HEK293 (cell line): ENCODE measurements around the gene ENO4.
A peak's percentile ranks its signal among the peaks of the same experiment; 100 is the strongest.

ENCODE experiments used
- BCL11A ChIP-seq: fragments of 450-650 bp; formaldehyde crosslinking; IDR thresholded peaks from 2 replicates; pipeline ENCODE4 v1.5.1; 2016; ENCODE audit warnings: low read depth, missing biosample characterization, missing genetic modification characterization
- EGR2 ChIP-seq: fragments of 450-650 bp; formaldehyde crosslinking; IDR thresholded peaks from 2 replicates; pipeline ENCODE4 v1.5.1; 2016; ENCODE audit warnings: low read depth, missing biosample characterization, missing genetic modification characterization
- HIC1 ChIP-seq: fragments of 450-650 bp; formaldehyde crosslinking; IDR thresholded peaks from 2 replicates; pipeline ENCODE4 v1.5.1; 2016; ENCODE audit warnings: missing biosample characterization, missing genetic modification characterization
- KLF1 ChIP-seq: fragments of 450-650 bp; formaldehyde crosslinking; IDR thresholded peaks from 2 replicates; pipeline ENCODE4 v1.5.1; 2016; ENCODE audit warnings: missing biosample characterization, missing genetic modification characterization
- REPIN1 ChIP-seq: fragments of 450-650 bp; formaldehyde crosslinking; IDR thresholded peaks from 2 replicates; pipeline ENCODE4 v1.5.1; 2017; ENCODE audit warnings: missing biosample characterization, missing genetic modification characterization, low read depth
- WT1 ChIP-seq: fragments of 450-650 bp; formaldehyde crosslinking; IDR thresholded peaks from 2 replicates; pipeline ENCODE4 v1.5.1; 2016; ENCODE audit warnings: missing biosample characterization, missing genetic modification characterization
- ZBTB1 ChIP-seq: fragments of 450-650 bp; formaldehyde crosslinking; IDR thresholded peaks from 2 replicates; pipeline ENCODE4 v1.5.1; 2016; ENCODE audit warnings: missing biosample characterization, missing genetic modification characterization
- ZFP41 ChIP-seq: fragments of 450-650 bp; formaldehyde crosslinking; IDR thresholded peaks from 2 replicates; pipeline ENCODE4 v1.5.1; 2016; ENCODE audit warnings: missing biosample characterization, missing genetic modification characterization, borderline replicate concordance
- ZNF146 ChIP-seq: fragments of 450-650 bp; formaldehyde crosslinking; IDR thresholded peaks from 2 replicates; pipeline ENCODE4 v1.5.1; 2016; ENCODE audit warnings: missing biosample characterization, missing genetic modification characterization
- ZNF148 ChIP-seq: fragments of 450-650 bp; formaldehyde crosslinking; IDR thresholded peaks from 2 replicates; pipeline ENCODE4 v1.5.0; 2017; ENCODE audit warnings: missing biosample characterization, missing genetic modification characterization, borderline replicate concordance
- ZNF280D ChIP-seq: fragments of 450-650 bp; formaldehyde crosslinking; IDR thresholded peaks from 2 replicates; pipeline ENCODE4 v1.5.1; 2016; ENCODE audit warnings: missing biosample characterization, missing genetic modification characterization
- ZNF311 ChIP-seq: fragments of 450-650 bp; formaldehyde crosslinking; IDR thresholded peaks from 2 replicates; pipeline ENCODE4 v1.5.1; 2017; ENCODE audit warnings: missing biosample characterization, missing genetic modification characterization, borderline replicate concordance
- ZNF404 ChIP-seq: fragments of 450-650 bp; formaldehyde crosslinking; IDR thresholded peaks from 2 replicates; pipeline ENCODE4 v1.5.1; 2017; ENCODE audit warnings: missing biosample characterization, missing genetic modification characterization
- ZNF423 ChIP-seq: fragments of 450-650 bp; formaldehyde crosslinking; IDR thresholded peaks from 2 replicates; pipeline ENCODE4 v1.5.1; 2016; ENCODE audit warnings: missing biosample characterization, missing genetic modification characterization
- ZNF433 ChIP-seq: fragments of 450-650 bp; formaldehyde crosslinking; IDR thresholded peaks from 2 replicates; pipeline ENCODE4 v1.5.1; 2016; ENCODE audit warnings: missing biosample characterization, missing genetic modification characterization, low read depth
- ZNF548 ChIP-seq: fragments of 450-650 bp; formaldehyde crosslinking; IDR thresholded peaks from 2 replicates; pipeline ENCODE4 v1.5.1; 2016; ENCODE audit warnings: missing biosample characterization, missing genetic modification characterization
- ZNF596 ChIP-seq: fragments of 450-650 bp; IDR thresholded peaks from 2 replicates; pipeline ENCODE4 v1.5.0; 2018; ENCODE audit warnings: missing biosample characterization, mild to moderate bottlenecking, missing genetic modification characterization, moderate library complexity
- ZNF692 ChIP-seq: fragments of 450-650 bp; formaldehyde crosslinking; IDR thresholded peaks from 2 replicates; pipeline ENCODE4 v1.5.1; 2016; ENCODE audit warnings: missing biosample characterization, missing genetic modification characterization
- ZNF704 ChIP-seq: fragments of 450-650 bp; formaldehyde crosslinking; IDR thresholded peaks from 2 replicates; pipeline ENCODE4 v1.5.1; 2016; ENCODE audit warnings: missing biosample characterization, missing genetic modification characterization
- ZNF777 ChIP-seq: fragments of 450-650 bp; formaldehyde crosslinking; IDR thresholded peaks from 2 replicates; pipeline ENCODE4 v1.5.1; 2017; ENCODE audit warnings: missing biosample characterization, missing genetic modification characterization, borderline replicate concordance
- ZNF785 ChIP-seq: fragments of 450-650 bp; formaldehyde crosslinking; IDR thresholded peaks from 2 replicates; pipeline ENCODE4 v1.5.1; 2016; ENCODE audit warnings: missing biosample characterization, missing genetic modification characterization
- ZSCAN4 ChIP-seq: fragments of 450-650 bp; formaldehyde crosslinking; IDR thresholded peaks from 2 replicates; pipeline ENCODE4 v1.5.1; 2017; ENCODE audit warnings: missing biosample characterization, missing genetic modification characterization
- ZSCAN5A ChIP-seq: fragments of 450-650 bp; formaldehyde crosslinking; IDR thresholded peaks from 2 replicates; pipeline ENCODE4 v1.5.1; 2016; ENCODE audit warnings: missing biosample characterization, missing genetic modification characterization

The ENO4 gene

GRCh38 chr10:116891208-116891607 lies 41.9 kb downstream of the ENO4 start (continued):
- TF ChIP-seq ZNF148 (tag by site-specific recombination) (no peak), ZNF704 (no peak), ZNF404 (tag by site-specific recombination) (no peak), ZNF311 (tag by site-specific recombination) (no peak), ZNF785 (tag by site-specific recombination) (no peak), ZNF777 (no peak), REPIN1 (no peak), ZBTB1 (0 out of 2 replicates have a peak, but pooled peaks have one; percentile 35), ZNF692 (tag by site-specific recombination) (0 out of 2 replicates have a peak, but pooled peaks have one; percentile 27), ZFP41 (tag by site-specific recombination) (no peak), HIC1 (tag by site-specific recombination) (peak; percentile 22; the same call in 1 of the 2 replicates), EGR2 (tag by site-specific recombination) (no peak), ZSCAN5A (tag by site-specific recombination) (no peak), WT1 (tag by site-specific recombination) (0 out of 2 replicates have a peak, but pooled peaks have one; percentile 47), ZNF548 (tag by site-specific recombination) (no peak), ZNF433 (tag by site-specific recombination) (no peak), BCL11A (tag by site-specific recombination) (0 out of 2 replicates have a peak, but pooled peaks have one; percentile 37), ZNF280D (tag by site-specific recombination) (no peak), ZNF423 (tag by site-specific recombination) (no peak), ZSCAN4 (tag by site-specific recombination) (no peak), ZNF146 (no peak), ZNF596 (tag by site-specific recombination) (no peak), KLF1 (tag by site-specific recombination) (no peak)
